ENCODE measurements around the gene TIMP1. TPM values are rescaled to one million over a fixed set of nuclear protein-coding genes. Genes with fewer than 3 reads are reported as not detected.

TIMP1 gene
- polyA plus RNA-seq, 1 of the 3 experiments (the other 2 are of a cell fraction): 323 TPM

GRCh38 chrX:47607091-47607490 is 24.9 kb downstream of the TIMP1 start:
- H3K9me3 ChIP-seq: no peaks in the 10 kb centered on the region
- DNase-seq: no peak
- H3K36me3 ChIP-seq (replicated peaks in 1 of 2; ENCODE audit: control insufficient read depth in 1 of 2, insufficient read depth in 2 of 2, low read length in 1 of 2): no peaks in the 10 kb centered on the region
- H3K4me3 ChIP-seq (ENCODE audit: low read depth in 2 of 2, low read length in 1 of 2): no peak overlapping the region
- no peak overlapping the region for H3K4me2 ChIP-seq
- H4K20me1 ChIP-seq (ENCODE audit: insufficient read depth): no peaks in the 10 kb centered on the region
- no peaks in the 10 kb centered on the region for H3K9me2 ChIP-seq
- no peaks in the 10 kb centered on the region for H3K79me2 ChIP-seq (ENCODE audit: insufficient read depth)
- no peak overlapping the region for H3K9ac ChIP-seq
- no peaks in the 10 kb centered on the region for H3K4me1 ChIP-seq (ENCODE audit: control insufficient read depth in 1 of 2, insufficient read depth in 2 of 2, low read depth in 1 of 2, low read length in 1 of 2)
- H3F3A ChIP-seq (replicated peaks; ENCODE audit: insufficient read depth): no peaks in the 10 kb centered on the region
- ChIA-PET POLR2A (no interaction called here), CTCF (no interaction called here)
- TF ChIP-seq TCF12 (IDR thresholded peaks at IDR 0.05): peak; percentile 76
- TF ChIP-seq SMC3 (IDR thresholded peaks at IDR 0.05; ENCODE audit: low read depth, low read length): no peak
- peak; percentile 39; the same call in 1 of the 2 replicates for TF ChIP-seq PBX3 (IDR thresholded peaks at IDR 0.05)
- no peak for TF ChIP-seq NFIC (IDR thresholded peaks at IDR 0.05; ENCODE audit: borderline replicate concordance)
- TF ChIP-seq CHD2 (IDR thresholded peaks at IDR 0.05; ENCODE audit: low read length, partially characterized antibody): no peak
- no peak for TF ChIP-seq ZBTB33 (IDR thresholded peaks at IDR 0.05; ENCODE audit: borderline replicate concordance, low read depth)
- no peak for TF ChIP-seq MAX (IDR thresholded peaks at IDR 0.05; ENCODE audit: low read depth)
- H3K27ac ChIP-seq (ENCODE audit: low read depth in 2 of 2, low read length in 1 of 2): no peak overlapping the region
- H2AFZ ChIP-seq (ENCODE audit: low read depth): no peak overlapping the region
- H3K27me3 ChIP-seq (ENCODE audit: insufficient read depth): no peaks in the 10 kb centered on the region; the same call in 1 of the 2 replicates

GRCh38 chrX:47608130-47608810 is 26.0 kb downstream of the TIMP1 start:
- Histone ChIP-seq H3K27me3 (ENCODE audit: insufficient read depth) (no peaks in the 10 kb centered on the region; the same call in 1 of the 2 replicates), H3K79me2 (ENCODE audit: insufficient read depth) (no peaks in the 10 kb centered on the region), H3K9me2 (no peaks in the 10 kb centered on the region), H3K9ac (no peak overlapping the region), H3K36me3 (replicated peaks in 1 of 2; ENCODE audit: control insufficient read depth in 1 of 2, insufficient read depth in 2 of 2, low read length in 1 of 2) (no peaks in the 10 kb centered on the region), H2AFZ (ENCODE audit: low read depth) (no peak overlapping the region), H3K4me3 (ENCODE audit: low read depth in 2 of 2, low read length in 1 of 2) (no peak overlapping the region), H3K4me2 (no peak overlapping the region), H3K4me1 (ENCODE audit: control insufficient read depth in 1 of 2, insufficient read depth in 2 of 2, low read depth in 1 of 2, low read length in 1 of 2) (no peaks in the 10 kb centered on the region), H3K27ac (ENCODE audit: low read depth in 2 of 2, low read length in 1 of 2) (no peak overlapping the region), H3F3A (replicated peaks; ENCODE audit: insufficient read depth) (no peaks in the 10 kb centered on the region), H3K9me3 (no peaks in the 10 kb centered on the region), H4K20me1 (ENCODE audit: insufficient read depth) (no peaks in the 10 kb centered on the region)
- no peak for DNase-seq
- 25% methylated on average over 8 of the region's 9 CpGs for WGBS (ENCODE audit: low lambda C conversion rate)
- ChIA-PET POLR2A (no interaction called here), CTCF (no interaction called here)
- TF ChIP-seq JUND (IDR thresholded peaks at IDR 0.05): no peak
- TF ChIP-seq CHD2 (IDR thresholded peaks at IDR 0.05; ENCODE audit: low read length, partially characterized antibody): no peak
- TF ChIP-seq TEAD4 (IDR thresholded peaks at IDR 0.05; ENCODE audit: borderline replicate concordance, insufficient read depth): no peak
- TF ChIP-seq RCOR1 (IDR thresholded peaks at IDR 0.05; ENCODE audit: low read length): no peak
- no peak for TF ChIP-seq EP300 (IDR thresholded peaks at IDR 0.05; ENCODE audit: borderline replicate concordance in 1 of 2, low read depth in 1 of 2, low read length in 1 of 2)
- TF ChIP-seq USF1 (IDR thresholded peaks at IDR 0.05; ENCODE audit: borderline replicate concordance, low read depth): no peak
- no peak for TF ChIP-seq REST (IDR thresholded peaks at IDR 0.05; ENCODE audit: low read depth, low read length)
